Measurements from ENCODE around the gene ARSJ.

The ARSJ gene

GRCh38 chr4:113901994-113902787 lies 77.3 kb downstream of the ARSJ start:
- DNase-seq, result no peak

GRCh38 chr4:113899271-113900070 lies 80.0 kb downstream of the ARSJ start:
- no peak for DNase-seq

- DNase-seq, result no peak
These were observed 85.9 kb downstream of the ARSJ start for GRCh38 chr4:113893546-113893945.

- DNase-seq, result no peak
These were observed 91.4 kb downstream of the ARSJ start for GRCh38 chr4:113888006-113888405.

- DNase-seq, result no peak
These were observed 94.2 kb downstream of the ARSJ start for GRCh38 chr4:113885291-113885690.

GRCh38 chr4:113884655-113885054 lies 94.8 kb downstream of the ARSJ start:
- DNase-seq, result no peak

- DNase-seq, result no peak
These were observed 96.8 kb downstream of the ARSJ start for GRCh38 chr4:113882668-113883067.

- no peak for DNase-seq
These were observed 98.2 kb downstream of the ARSJ start for GRCh38 chr4:113881256-113881655.

- peak in 1 of 58 donors; percentile 3 for DNase-seq
These were observed 99.0 kb downstream of the ARSJ start for GRCh38 chr4:113880240-113881028.

- DNase-seq, result no peak
These were observed 100.8 kb downstream of the ARSJ start for GRCh38 chr4:113878668-113879067.

GRCh38 chr4:113874480-113874879 lies 105.0 kb downstream of the ARSJ start:
- no peak for DNase-seq

- DNase-seq, result no peak
These were observed 105.9 kb downstream of the ARSJ start for GRCh38 chr4:113873508-113873907.

- DNase-seq, result no peak
These were observed 106.8 kb downstream of the ARSJ start for GRCh38 chr4:113872426-113873260.

GRCh38 chr4:113871080-113871479 lies 108.4 kb downstream of the ARSJ start:
- no peak for DNase-seq

- no peak for DNase-seq
These were observed 109.6 kb downstream of the ARSJ start for GRCh38 chr4:113869743-113870375.

GRCh38 chr4:113866611-113867010 lies 112.8 kb downstream of the ARSJ start:
- DNase-seq, result no peak

- DNase-seq, result no peak
These were observed 120.5 kb downstream of the ARSJ start for GRCh38 chr4:113858924-113859323.

GRCh38 chr4:113851816-113852215 lies 127.6 kb downstream of the ARSJ start:
- no peak for DNase-seq

Data from anterior cingulate cortex (tissue), 58 donors.